T-helper 17 cell (primary cell): ENCODE results near the gene TMEM245. TPM values are rescaled to one million over a fixed set of nuclear protein-coding genes. Genes with fewer than 3 reads are reported as not detected.

ENCODE experiments used
- ATAC-seq: fragments of 150-1000 bp; cut with Tn5 transposase; 2 replicates; pipeline ENCODE4 v1.10.0; 2021; ENCODE audit warnings: mild to moderate bottlenecking, moderate library complexity
- DNase-seq, 3 donors: peaks; one replicate each; pipeline versions ENCODE4 v3.0.0 to v3.0.0-alpha.2; 2020 to 2021
- H3K9me3 ChIP-seq: one replicate; pipeline ENCODE4 v1.7.0; 2013; ENCODE audit warnings: low read length, mild to moderate bottlenecking; ENCODE audit not compliant: control insufficient read depth, poor library complexity, severe bottlenecking
- H3K27ac Mint-ChIP-seq: one replicate; pipeline ENCODE4 v1.8.0; 2022; ENCODE audit warnings: mild to moderate bottlenecking, moderate library complexity, mixed read lengths
- H3K27me3 Mint-ChIP-seq: one replicate; pipeline ENCODE4 v1.8.0; 2022; ENCODE audit warnings: mixed read lengths
- H3K36me3 Mint-ChIP-seq: one replicate; pipeline ENCODE4 v1.8.0; 2022; ENCODE audit warnings: low read depth, mixed read lengths
- H3K4me1 Mint-ChIP-seq: one replicate; pipeline ENCODE4 v1.8.0; 2022; ENCODE audit warnings: mild to moderate bottlenecking, mixed read lengths
- H3K4me3 Mint-ChIP-seq: one replicate; pipeline ENCODE4 v1.8.0; 2022; ENCODE audit warnings: mild to moderate bottlenecking, moderate library complexity, mixed read lengths
- total RNA-seq, 4 donors: library from RNA in 2 of 4; stranded (reverse) in 2 of 4; gene quantifications; one replicate each; pipeline ENCODE4 v1.2.3 and lab custom pipeline; 2022 to 2026

TMEM245 gene
- total RNA-seq, 2 donors from 2014 or later, result 26.8 to 28.2 TPM

- ATAC-seq, result no peak
These were observed 103.6 kb downstream of the TMEM245 start for GRCh38 chr9:109016132-109016531.

GRCh38 chr9:109014608-109015280 lies 105.0 kb downstream of the TMEM245 start:
- H3K27me3 Mint-ChIP-seq, result no peaks in the 10 kb centered on the region
- H3K27ac Mint-ChIP-seq, result peak overlapping the region; percentile 72
- H3K36me3 Mint-ChIP-seq, result no peaks in the 10 kb centered on the region
- ATAC-seq, result no peak
- H3K4me3 Mint-ChIP-seq, result peak overlapping the region; percentile 58
- H3K4me1 Mint-ChIP-seq, result peaks cover 17% of the 10 kb centered on the region
- no peaks in the 10 kb centered on the region for H3K9me3 ChIP-seq
- DNase-seq, result no peak

More at GRCh38 chr9:109016132-109016531, 103.6 kb downstream of the TMEM245 start:
- no peak for DNase-seq
- no peaks in the 10 kb centered on the region for H3K36me3 Mint-ChIP-seq
- H3K9me3 ChIP-seq, result no peaks in the 10 kb centered on the region
- H3K4me3 Mint-ChIP-seq, result no peak overlapping the region
- H3K27me3 Mint-ChIP-seq, result no peaks in the 10 kb centered on the region
- peaks cover 16% of the 10 kb centered on the region for H3K4me1 Mint-ChIP-seq
- H3K27ac Mint-ChIP-seq, result no peak overlapping the region

DNA sequence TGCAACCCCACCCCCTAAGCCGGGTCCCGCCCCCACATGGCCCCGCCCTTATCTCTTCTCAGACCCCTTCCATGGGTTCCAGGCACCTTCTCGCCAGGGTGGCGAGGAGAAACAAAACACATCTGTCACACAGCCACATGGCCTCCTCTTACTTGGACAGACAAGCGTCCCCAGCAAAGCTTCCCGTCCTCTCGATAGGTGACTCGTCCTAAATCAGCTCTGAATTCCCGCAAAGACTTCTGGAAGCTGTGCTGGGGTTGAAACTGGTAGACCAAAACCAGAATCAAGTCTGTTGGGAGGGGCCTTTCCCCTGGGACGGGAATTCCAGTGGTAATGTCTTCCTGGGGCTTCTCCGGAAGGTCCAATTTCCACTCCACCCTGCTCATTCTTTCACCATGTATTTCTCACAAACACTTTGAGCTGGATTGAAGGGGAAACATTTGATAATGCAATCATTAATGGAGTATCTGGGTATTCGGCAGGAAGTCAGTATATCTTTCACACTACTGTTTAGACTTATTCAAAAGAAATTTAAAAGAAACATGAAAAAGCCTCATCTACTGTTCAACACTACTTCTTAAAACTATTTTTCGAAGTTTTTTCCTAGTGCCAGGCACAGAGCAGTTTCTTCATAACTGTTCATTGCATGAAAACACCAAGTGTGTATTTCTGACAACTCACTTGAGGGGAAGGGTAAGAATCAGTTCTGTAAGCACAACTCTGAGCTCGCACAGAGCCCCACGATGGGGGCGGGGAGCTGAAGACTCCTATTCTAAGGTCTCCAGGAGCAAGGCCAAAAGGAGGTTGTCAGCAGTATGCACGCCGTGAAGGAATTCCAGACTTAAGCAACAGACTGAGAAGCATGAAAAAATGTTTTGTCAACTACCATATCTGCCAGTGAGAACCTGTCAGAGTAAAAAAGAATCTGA lies 105.8 kb downstream of the TMEM245 start:
- Mint-ChIP-seq H3K4me1 (peaks cover 17% of the 10 kb centered on the region), H3K27ac (peak overlapping the region; percentile 72), H3K36me3 (no peaks in the 10 kb centered on the region), H3K27me3 (no peaks in the 10 kb centered on the region), H3K4me3 (peak overlapping the region; percentile 94)
- ATAC-seq, result no peak
- peak in 1 of 3 donors; percentile 9 for DNase-seq
- H3K9me3 ChIP-seq, result no peaks in the 10 kb centered on the region

GRCh38 chr9:109012876-109013678 lies 106.7 kb downstream of the TMEM245 start, which contains the start of gene CTNNAL1:
TSS of gene CTNNAL1 (minus strand) at chr9:109013499. CDS start at chr9:109013442, 57 bp downstream.
- peak within 1 kb of the TSS; percentile 98 for H3K4me3 Mint-ChIP-seq
- H3K9me3 ChIP-seq, result no peaks in the 10 kb centered on the region

GRCh38 chr9:109012009-109012875 lies 107.5 kb downstream of the TMEM245 start:
- Mint-ChIP-seq H3K27ac (peak overlapping the region; percentile 76), H3K4me3 (peak overlapping the region; percentile 98), H3K36me3 (no peaks in the 10 kb centered on the region), H3K27me3 (no peaks in the 10 kb centered on the region), H3K4me1 (peaks cover 17% of the 10 kb centered on the region)
- H3K9me3 ChIP-seq, result no peaks in the 10 kb centered on the region
- DNase-seq, result peak in 1 of 3 donors; percentile 33
- peak; percentile 4 for ATAC-seq

More at GRCh38 chr9:109012876-109013678, 106.7 kb downstream of the TMEM245 start, which contains the start of gene CTNNAL1:
- Mint-ChIP-seq H3K27ac (peak within 1 kb of the TSS; percentile 76), H3K36me3 (no peaks in the 10 kb centered on the region), H3K27me3 (no peaks in the 10 kb centered on the region), H3K4me1 (peaks cover 17% of the 10 kb centered on the region)
- DNase-seq (peak; percentile 80 to 93 (median 89)), ATAC-seq (peak; percentile 94)

- H3K36me3 Mint-ChIP-seq, result no peaks in the 10 kb centered on the region
- peaks cover 17% of the 10 kb centered on the region for H3K4me1 Mint-ChIP-seq
- DNase-seq, result no peak
- no peak overlapping the region for H3K4me3 Mint-ChIP-seq
- H3K27me3 Mint-ChIP-seq, result no peaks in the 10 kb centered on the region
- H3K27ac Mint-ChIP-seq, result peak overlapping the region; percentile 76
- ATAC-seq, result no peak
- H3K9me3 ChIP-seq, result no peaks in the 10 kb centered on the region
These were observed 108.5 kb downstream of the TMEM245 start for GRCh38 chr9:109011231-109011671.

GRCh38 chr9:109010746-109011145 lies 109.0 kb downstream of the TMEM245 start:
- no peaks in the 10 kb centered on the region for H3K9me3 ChIP-seq
- H3K36me3 Mint-ChIP-seq, result no peaks in the 10 kb centered on the region
- H3K4me3 Mint-ChIP-seq, result no peak overlapping the region
- H3K27ac Mint-ChIP-seq, result peak overlapping the region; percentile 11
- no peaks in the 10 kb centered on the region for H3K27me3 Mint-ChIP-seq
- H3K4me1 Mint-ChIP-seq, result peaks cover 17% of the 10 kb centered on the region
- ATAC-seq (peak; percentile 13), DNase-seq (no peak)

GRCh38 chr9:109005678-109006077 lies 114.1 kb downstream of the TMEM245 start:
- Mint-ChIP-seq H3K4me3 (no peak overlapping the region), H3K36me3 (peaks cover 3% of the 10 kb centered on the region), H3K27me3 (peaks cover 5% of the 10 kb centered on the region), H3K27ac (no peak overlapping the region), H3K4me1 (peaks cover 5% of the 10 kb centered on the region)
- no peak for ATAC-seq
- DNase-seq, result no peak
- H3K9me3 ChIP-seq, result no peaks in the 10 kb centered on the region

DNA sequence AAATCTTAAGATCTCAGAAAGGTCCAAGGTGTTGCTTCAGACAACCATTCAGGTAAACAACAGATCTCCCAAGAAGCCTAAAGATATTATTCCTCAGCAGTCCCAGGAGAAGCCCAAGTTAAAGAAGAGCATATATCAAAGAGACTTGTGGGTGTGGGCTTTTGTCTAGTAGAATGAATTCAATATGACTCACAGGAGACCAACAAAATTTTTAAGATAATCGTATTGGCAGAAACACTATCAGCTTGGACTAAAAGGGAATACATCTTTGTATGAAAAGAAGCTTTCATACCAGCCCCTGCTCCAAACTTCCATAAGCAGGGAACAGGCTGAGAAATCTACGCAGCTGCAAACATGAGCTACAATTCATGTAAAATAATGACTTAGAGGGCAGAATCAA lies 116.6 kb downstream of the TMEM245 start:
- H3K27me3 Mint-ChIP-seq, result peaks cover 5% of the 10 kb centered on the region
- H3K9me3 ChIP-seq, result no peaks in the 10 kb centered on the region
- no peak overlapping the region for H3K27ac Mint-ChIP-seq
- H3K4me1 Mint-ChIP-seq, result peaks cover 7% of the 10 kb centered on the region
- DNase-seq, result no peak
- no peak for ATAC-seq
- H3K36me3 Mint-ChIP-seq, result peaks cover 3% of the 10 kb centered on the region
- H3K4me3 Mint-ChIP-seq, result no peak overlapping the region

- no peak overlapping the region for H3K27ac Mint-ChIP-seq
- H3K27me3 Mint-ChIP-seq, result peaks cover 5% of the 10 kb centered on the region
- ATAC-seq, result no peak
These were observed 117.6 kb downstream of the TMEM245 start for GRCh38 chr9:109002141-109002540.

DNA sequence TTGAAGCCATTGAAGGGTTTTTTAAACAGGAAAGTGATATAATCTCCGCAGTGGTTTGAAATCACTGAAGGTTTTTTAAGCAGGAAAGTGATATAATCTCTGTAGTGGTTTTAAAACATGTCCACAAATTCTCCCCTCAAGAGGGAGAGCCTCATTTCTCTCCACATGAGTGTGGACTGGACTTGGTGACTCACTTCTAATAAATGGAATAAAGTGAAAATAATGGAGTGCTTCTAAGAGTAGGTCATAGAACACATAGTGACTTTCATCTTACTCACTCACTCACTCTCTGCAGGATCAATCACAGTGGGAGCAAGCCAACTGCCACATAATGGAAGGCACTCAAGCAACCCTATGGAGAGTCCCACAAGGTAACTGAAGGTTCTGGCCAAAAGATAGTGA lies 118.5 kb downstream of the TMEM245 start:
- Mint-ChIP-seq H3K4me3 (no peak overlapping the region), H3K27ac (no peak overlapping the region), H3K4me1 (peaks cover 7% of the 10 kb centered on the region), H3K36me3 (peaks cover 5% of the 10 kb centered on the region), H3K27me3 (peaks cover 5% of the 10 kb centered on the region)
- DNase-seq, result no peak
- ATAC-seq, result no peak
- no peaks in the 10 kb centered on the region for H3K9me3 ChIP-seq

More at GRCh38 chr9:109002141-109002540, 117.6 kb downstream of the TMEM245 start:
- no peak overlapping the region for H3K4me3 Mint-ChIP-seq
- no peaks in the 10 kb centered on the region for H3K9me3 ChIP-seq
- no peak for DNase-seq
- H3K4me1 Mint-ChIP-seq, result peaks cover 7% of the 10 kb centered on the region
- peaks cover 5% of the 10 kb centered on the region for H3K36me3 Mint-ChIP-seq

DNA sequence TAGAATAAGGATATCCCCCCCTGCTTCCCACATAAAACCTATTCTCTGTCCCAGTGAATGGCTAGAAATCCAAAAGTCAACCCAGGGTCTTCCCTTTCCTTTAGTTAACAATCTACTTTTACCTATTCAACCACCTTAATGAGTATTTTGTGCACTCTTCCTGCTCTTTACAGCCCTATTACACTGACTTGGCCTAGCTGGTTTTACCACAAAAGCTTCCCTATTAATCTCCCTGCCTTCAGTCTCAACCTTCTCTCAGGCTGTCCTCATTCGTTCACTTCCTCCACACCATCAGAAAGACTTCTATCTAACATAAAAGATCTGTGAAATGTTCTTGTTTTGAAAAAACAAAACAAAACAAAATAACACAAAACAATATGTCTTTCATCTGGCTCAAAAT lies 122.6 kb downstream of the TMEM245 start:
- peaks cover 12% of the 10 kb centered on the region for H3K4me1 Mint-ChIP-seq
- H3K4me3 Mint-ChIP-seq, result no peak overlapping the region
- no peaks in the 10 kb centered on the region for H3K27me3 Mint-ChIP-seq
- no peak for DNase-seq
- ATAC-seq, result no peak
- no peak overlapping the region for H3K27ac Mint-ChIP-seq
- H3K9me3 ChIP-seq, result no peaks in the 10 kb centered on the region
- peaks cover 3% of the 10 kb centered on the region for H3K36me3 Mint-ChIP-seq
